ENCODE measurements around the gene FAU. TPM values are rescaled to one million over a fixed set of nuclear protein-coding genes. Genes with fewer than 3 reads are reported as not detected.

The FAU gene
- total and polyA plus RNA-seq, 10 of the 15 experiments (the other 5 are each of a cell fraction or from before 2014, with no cell fraction given): 332 to 1,347 (median 990) TPM

GRCh38 chr11:65104628-65105027 is 17.3 kb downstream of the FAU start (continued):
- TF ChIP-seq REST (IDR thresholded peaks at IDR 0.05; ENCODE audit: low read depth, low read length) (no peak), RB1 (IDR thresholded peaks at IDR 0.05; ENCODE audit: borderline replicate concordance) (no peak), STAT1 (conservative IDR thresholded peaks at IDR 0.05) (no peak)

GRCh38 chr11:65103476-65103875 is 18.5 kb downstream of the FAU start:
- SMC1A ChIA-PET (ENCODE audit: uncharacterized antibody, unreplicated experiment): interaction anchor here (2.0 kb wide), 1 partner anchor 90 kb away, joined by 5 read pairs; the partner anchor contains the start of gene ARL2
- in situ Hi-C loops (cut with MboI) (no loop called here), intact Hi-C loops (cut with micrococcal nuclease; ENCODE audit: unreplicated experiment) (no loop called here)
- no peak for TF ChIP-seq CHD1 (IDR thresholded peaks at IDR 0.05; ENCODE audit: low read depth, low read length)
- ATAC-seq (no peak), FAIRE-seq (no peak), DNase-seq (ENCODE audit: low read depth, low spot score) (no peak)
- no peaks in the 10 kb centered on the region for H3K27me3 ChIP-seq (replicated peaks in 1 of 2; ENCODE audit: control insufficient read depth in 2 of 2, insufficient read depth in 2 of 2, low read length in 1 of 2)
- H3K4me3 ChIP-seq: no peak overlapping the region
- H3K4me1 ChIP-seq (ENCODE audit: control insufficient read depth, insufficient read depth, low read length): no peaks in the 10 kb centered on the region
- no peaks in the 10 kb centered on the region for H4K20me1 ChIP-seq (ENCODE audit: control insufficient read depth, insufficient read depth)
- POLR2A ChIA-PET: no interaction called here
- H3K79me2 ChIP-seq (ENCODE audit: control insufficient read depth, insufficient read depth, low read length): peaks cover 2% of the 10 kb centered on the region
- no peak overlapping the region for H2AFZ ChIP-seq (ENCODE audit: control insufficient read depth, low read depth, low read length)
- peaks cover 9 to 11% of the 10 kb centered on the region in 2 experiments for H3K36me3 ChIP-seq (ENCODE audit: control insufficient read depth in 2 of 2, insufficient read depth in 2 of 2, low read length in 1 of 2)
- H3K27ac ChIP-seq (ENCODE audit: control insufficient read depth, insufficient read depth): no peak overlapping the region
- no peak overlapping the region for H3K4me2 ChIP-seq (ENCODE audit: control insufficient read depth, insufficient read depth)
- H3K9ac ChIP-seq (ENCODE audit: control insufficient read depth, insufficient read depth, low read length): no peak overlapping the region
- no TSS peak for BruUV-seq (replicated peaks)
- CTCF ChIA-PET: interaction anchor here (0.7 to 1.9 kb wide), 5 partner anchors 9 to 162 kb away, joined by 3 to 6 read pairs (median 4); partner anchors contain the start of genes TM7SF2 and ZNHIT2
- RAD21 ChIA-PET (ENCODE audit: unreplicated experiment): no interaction called here
- H3K9me3 ChIP-seq (replicated peaks; ENCODE audit: control insufficient read depth, insufficient read depth, low read length): no peaks in the 10 kb centered on the region

Measured in GM12878 (cell line).